Motor neuron (in vitro differentiated cells): ENCODE results near the gene CADM3. TPM values are rescaled to one million over a fixed set of nuclear protein-coding genes. Genes with fewer than 3 reads are reported as not detected.

Experiments
- ATAC-seq, 8 experiments: fragments of 200-7000 bp; cut with Tn5 transposase; replicated peaks in 6 of 8; 2 replicates each; pipeline ENCODE4 v1.8.0; 2021; ENCODE audit warnings: mild to moderate bottlenecking in 8 of 8, moderate library complexity in 8 of 8
- H3K27ac ChIP-seq, 2 donors: fragments of 250-450 bp; sonication (Bioruptor Pico); 2 replicates each; pipeline ENCODE4 v1.9.0; 2021; ENCODE audit warnings: antibody characterized with exemption in 2 of 2, mild to moderate bottlenecking in 2 of 2, moderate library complexity in 1 of 2
- H3K4me1 ChIP-seq, 2 donors: fragments of 250-450 bp; sonication (Bioruptor Pico); replicated peaks in 1 of 2; 2 replicates each; pipeline ENCODE4 v1.6.1; 2021; ENCODE audit warnings: antibody characterized with exemption in 2 of 2, mild to moderate bottlenecking in 2 of 2, moderate library complexity in 1 of 2
- H3K4me3 ChIP-seq, 5 donors: fragments of 250-450 bp; sonication (Bioruptor Pico); 2 replicates each; pipeline ENCODE4 v1.9.0; 2021; ENCODE audit warnings: antibody characterized with exemption in 5 of 5, mild to moderate bottlenecking in 5 of 5, moderate library complexity in 4 of 5
- WGBS, 10 experiments: fragments of 450-650 bp; shearing (Covaris generic); methylation state at CpG; one replicate each; pipeline ENCODE4 v1.0.0; 2022; 5-methylcytosine and 5-hydroxymethylcytosine counted together
- in situ Hi-C, 9 experiments: fragments of 400-800 bp; cut with MboI; loops; one replicate each; pipeline ENCODE4 v1.15.0; 2021; ENCODE audit warnings: low sequenced_read_pairs in 9 of 9, low pct_unique_long_range_greater_than_20kb in 2 of 9; ENCODE audit not compliant: unreplicated experiment in 9 of 9
- total RNA-seq, 8 experiments: library from RNA; unstranded; fragments of 300-600 nt; gene quantifications; 2 replicates each; pipeline versions ENCODE4 v1.2.3 to v1.2.4, GENCODE V29; 2022

CADM3 gene
- total RNA-seq, 8 experiments from 2014 or later, result 0.14 to 221 (median 110) TPM

DNA sequence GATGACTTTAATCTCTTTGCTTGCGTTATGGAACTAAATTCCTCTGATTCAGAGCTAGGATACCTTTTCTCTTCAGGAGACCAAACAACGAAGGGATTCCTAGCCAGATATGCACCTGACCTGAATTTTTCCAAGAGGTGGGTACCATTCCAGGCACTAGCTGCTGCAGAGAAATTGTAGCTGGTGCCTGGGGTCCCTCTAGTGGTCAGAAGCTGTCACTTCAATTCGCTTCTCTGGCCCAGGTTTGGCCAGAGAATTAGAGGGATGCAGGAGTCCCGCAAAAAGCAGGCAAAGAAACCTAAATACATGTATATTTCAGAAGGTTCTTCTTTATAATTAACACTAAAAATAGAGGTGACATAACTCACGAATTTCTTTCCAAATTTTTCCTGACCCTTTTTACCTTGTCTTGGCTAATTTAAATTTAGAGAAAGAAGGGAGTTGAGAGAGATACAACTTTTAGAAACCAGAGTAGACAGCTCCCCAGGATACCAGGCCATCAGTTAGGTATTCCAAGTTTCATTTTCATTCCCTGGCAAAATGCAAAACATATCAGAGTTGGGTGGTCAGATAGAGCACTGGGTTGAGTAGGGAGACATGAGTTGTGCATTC is 42.8 kb downstream of the CADM3 start:
- ATAC-seq, result peak; percentile 53 to 85 (median 69)
- Histone ChIP-seq H3K27ac (no peak overlapping the region), H3K4me3 (no peak overlapping the region), H3K4me1 (no peaks in the 10 kb centered on the region)
- in situ Hi-C loops, result loop anchor here in 2 of 9 experiments (5.0 to 10.0 kb wide), 2 partner anchors 52 to 59 kb away; no protein-coding TSS in a partner anchor
- WGBS, 10 experiments, result 0 to 13% (median 3%) methylated on average over 2 to 5 of the region's 5 CpGs; no CpG with 5 or more reads in 2 of the 10 experiments

DNA sequence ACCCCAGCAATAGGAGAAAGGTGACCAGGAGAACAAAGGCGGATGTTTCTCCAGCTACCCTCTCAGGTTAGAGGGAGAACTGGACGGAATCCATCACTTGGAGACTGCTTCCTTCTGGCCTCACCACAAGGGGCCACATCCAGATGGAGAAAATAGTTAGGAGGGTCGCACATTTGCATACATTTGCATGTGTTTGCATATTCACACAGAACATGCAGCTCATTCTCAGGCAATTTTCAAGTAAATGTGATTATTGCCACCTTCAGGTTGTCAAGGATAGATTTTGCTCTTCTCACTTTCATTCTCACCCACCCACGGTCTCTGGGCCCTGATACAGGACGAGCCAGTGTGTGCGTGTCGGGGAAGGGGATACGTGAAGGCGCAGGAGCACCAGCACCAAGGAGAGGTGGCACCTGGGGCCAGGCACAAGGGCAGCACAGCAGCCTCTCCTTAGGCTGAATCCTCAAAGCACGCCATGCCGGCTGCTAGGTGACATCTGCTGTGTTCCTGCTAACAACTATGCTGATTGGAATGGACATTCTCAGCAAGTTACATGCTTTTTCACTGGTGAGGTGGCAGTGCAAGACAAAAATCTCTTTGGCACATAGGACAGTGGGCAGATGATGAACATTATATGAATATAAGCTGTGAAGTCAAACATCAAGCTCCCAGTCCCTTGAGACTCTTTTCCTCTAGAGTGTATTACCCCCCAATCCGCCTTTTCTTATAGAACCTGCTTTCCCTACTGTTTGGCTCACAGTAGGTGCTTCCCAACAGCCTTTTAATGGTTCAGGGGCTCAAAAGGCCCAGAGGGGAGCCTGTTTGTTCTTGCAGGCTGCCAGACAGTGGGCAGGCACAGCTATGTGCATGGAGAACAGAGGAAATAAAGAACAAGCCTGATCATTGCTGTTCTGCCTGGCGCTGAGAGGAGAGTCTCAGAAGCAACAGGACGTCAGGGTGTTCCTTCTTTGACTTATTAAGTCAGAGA is 47.5 kb downstream of the CADM3 start:
- Histone ChIP-seq H3K4me3 (no peak overlapping the region), H3K27ac (no peak overlapping the region), H3K4me1 (no peaks in the 10 kb centered on the region)
- 0 to 89% (median 61%) methylated on average over 2 to 12 of the region's 14 CpGs for WGBS, 10 experiments
- in situ Hi-C loops, result loop anchor here in 1 of 9 experiments (10.0 kb wide), 1 partner anchor 64 kb away; no protein-coding TSS in a partner anchor
- ATAC-seq, result peak in 1 of 8 experiments; percentile 66

DNA sequence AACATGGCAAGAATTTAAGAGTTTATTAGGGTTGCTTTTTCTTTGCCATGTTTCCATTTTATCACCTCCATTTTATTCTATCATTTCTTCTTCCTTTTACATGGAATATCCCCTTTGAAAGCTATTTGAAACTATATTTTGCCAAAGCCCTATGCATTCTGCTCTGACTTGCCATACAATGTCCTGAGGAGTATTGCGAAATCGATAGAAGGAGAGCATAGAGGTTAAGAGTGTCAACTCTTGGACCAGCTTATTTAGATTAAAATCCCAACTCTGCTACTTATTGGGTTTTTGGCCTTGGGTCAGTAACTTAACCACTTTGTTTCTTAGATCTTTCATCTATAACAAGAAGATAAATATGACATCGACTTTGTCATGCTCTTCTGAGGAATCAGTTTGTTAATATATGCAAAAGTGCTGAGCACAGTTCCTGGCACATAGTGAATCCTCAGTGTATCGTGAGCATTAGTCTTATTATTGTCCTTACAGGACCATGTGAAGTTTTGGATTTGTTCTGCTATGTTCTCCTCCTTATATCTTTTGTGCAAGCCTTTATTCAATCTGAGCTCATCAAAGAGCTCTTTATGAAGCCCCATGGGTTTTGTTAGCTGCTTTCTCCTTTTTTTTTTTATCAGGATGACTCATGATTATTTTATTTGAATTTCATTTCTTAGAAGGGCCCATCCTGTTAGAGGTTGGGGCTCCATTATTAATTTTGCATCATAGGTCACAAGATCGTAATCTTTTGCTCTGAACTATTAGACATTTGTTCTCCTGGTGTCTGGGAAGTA is 50.9 kb downstream of the CADM3 start:
- H3K27ac ChIP-seq, result no peak overlapping the region
- 40 to 100% (median 86%) methylated on average over 2 to 5 of the region's 5 CpGs for WGBS, 10 experiments
- no peaks in the 10 kb centered on the region for H3K4me1 ChIP-seq
- in situ Hi-C loops, result loop anchor here in 1 of 9 experiments (10.0 kb wide), 1 partner anchor 57 kb away; no protein-coding TSS in a partner anchor
- no peak overlapping the region for H3K4me3 ChIP-seq
- no peak for ATAC-seq

DNA sequence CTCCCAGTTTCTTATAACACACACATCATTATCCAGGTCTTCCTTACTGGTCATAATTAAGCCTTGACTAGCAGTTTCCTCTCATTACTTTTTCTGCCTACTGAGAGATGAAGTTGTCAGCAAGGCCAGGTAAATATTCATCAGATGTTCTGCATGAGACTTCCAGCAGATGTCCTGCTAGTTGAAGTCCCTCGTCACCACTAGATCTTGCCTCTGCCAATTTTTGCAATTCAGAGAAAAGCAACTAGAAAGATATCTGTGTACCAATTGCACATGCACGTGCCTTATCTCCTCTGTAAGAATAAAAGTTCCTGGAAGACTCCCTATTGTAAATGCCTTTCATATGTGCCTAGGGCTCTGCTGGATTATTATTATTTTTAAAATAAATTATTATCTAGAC is 51.6 kb downstream of the CADM3 start:
- no peak overlapping the region for H3K4me3 ChIP-seq
- no peak for ATAC-seq
- H3K4me1 ChIP-seq, result no peaks in the 10 kb centered on the region
- H3K27ac ChIP-seq, result no peak overlapping the region
- in situ Hi-C loops, result loop anchor here in 1 of 9 experiments (10.0 kb wide), 1 partner anchor 58 kb away; no protein-coding TSS in a partner anchor
- 0 to 90% (median 78%) methylated on average over 1 to 2 of the region's 2 CpGs; no CpG with 5 or more reads in 1 of the 10 experiments for WGBS, 10 experiments

DNA sequence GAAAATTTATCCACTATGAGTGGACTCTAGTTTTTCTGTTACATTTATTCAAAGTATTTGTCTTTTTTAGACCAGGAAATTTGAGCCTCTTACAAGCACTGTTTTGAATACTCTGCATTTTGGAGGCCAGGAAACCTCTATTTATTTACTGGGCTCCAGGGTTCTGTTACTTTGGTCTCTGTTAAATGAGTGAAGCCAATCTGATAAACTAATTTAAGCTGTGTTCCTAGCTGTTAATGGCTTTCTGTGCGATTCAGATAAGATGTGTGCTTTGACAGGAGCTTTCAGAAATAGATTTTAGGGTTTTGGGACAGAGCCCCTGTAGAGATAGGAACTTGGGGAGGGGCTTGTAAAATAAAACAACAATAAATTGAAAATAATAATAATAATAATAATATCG is 57.1 kb downstream of the CADM3 start:
- Histone ChIP-seq H3K4me3 (no peak overlapping the region), H3K4me1 (no peaks in the 10 kb centered on the region), H3K27ac (no peak overlapping the region)
- ATAC-seq, result no peak
- WGBS, 10 experiments, result 40 to 100% (median 100%) methylated on average over 1 to 2 of the region's 2 CpGs; no CpG with 5 or more reads in 2 of the 10 experiments
- in situ Hi-C loops, result loop anchor here in 1 of 9 experiments (10.0 kb wide), 1 partner anchor 64 kb away; no protein-coding TSS in a partner anchor

DNA sequence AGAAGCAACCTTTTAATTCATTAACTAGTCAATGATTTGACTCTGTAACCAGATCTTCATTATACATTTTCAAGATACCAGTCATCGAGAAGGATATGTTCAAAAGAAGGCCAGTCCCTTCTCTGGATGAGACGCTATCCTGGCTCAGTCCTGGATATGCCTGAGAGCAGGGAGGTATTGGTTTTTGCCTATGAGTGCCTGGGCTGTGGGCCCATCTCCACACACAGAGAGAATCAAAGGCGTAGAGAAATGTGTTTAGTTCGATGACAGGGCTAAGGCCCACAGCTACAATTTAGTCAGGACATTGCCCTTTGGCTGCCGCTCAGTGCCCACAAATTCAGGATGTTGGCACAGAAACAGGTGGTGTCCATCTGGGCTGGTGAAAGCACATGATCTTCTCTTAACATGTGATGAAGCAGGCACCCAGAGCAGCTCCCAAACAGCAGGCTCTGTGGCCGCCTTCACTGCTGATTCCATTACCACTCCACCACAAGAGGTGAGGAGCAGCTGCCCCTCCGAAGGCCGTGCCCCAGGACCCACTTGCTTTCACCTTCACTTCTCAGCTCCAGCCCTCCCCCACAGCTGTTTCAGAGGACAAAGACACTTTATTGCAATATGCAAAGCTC is 58.0 kb downstream of the CADM3 start:
- peak in 4 of 8 experiments; percentile 16 to 90 (median 54) for ATAC-seq

DNA sequence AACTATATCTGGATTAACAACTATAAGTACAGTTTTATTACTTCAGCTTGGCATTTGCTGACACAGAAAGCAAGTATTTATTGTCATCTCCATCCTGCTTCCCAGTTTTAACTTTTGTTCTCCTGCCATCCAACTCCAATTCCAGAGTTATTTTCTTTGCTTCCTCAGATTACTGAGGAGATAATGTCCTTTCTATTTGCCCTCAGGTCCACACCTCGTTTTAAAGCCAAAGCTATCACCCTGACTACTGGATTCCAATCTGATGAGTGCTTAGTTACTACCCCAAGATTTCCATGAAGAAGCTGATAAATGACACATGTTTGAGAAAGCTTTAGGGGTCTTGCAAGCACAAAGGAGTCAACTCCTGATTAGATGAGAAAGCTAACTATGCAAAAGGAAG is 58.5 kb downstream of the CADM3 start:
- no peak overlapping the region for H3K4me3 ChIP-seq
- no peaks in the 10 kb centered on the region for H3K4me1 ChIP-seq
- peak in 4 of 8 experiments; percentile 34 to 68 (median 42) for ATAC-seq
- 0 to 60% (median 33%) methylated on average over 1 of the region's 1 CpG; no CpG with 5 or more reads in 3 of the 10 experiments for WGBS, 10 experiments
- in situ Hi-C loops, result loop anchor here in 1 of 9 experiments (10.0 kb wide), 1 partner anchor 65 kb away; no protein-coding TSS in a partner anchor
- H3K27ac ChIP-seq, result no peak overlapping the region

More for the DNA sequence above, 58.0 kb downstream of the CADM3 start:
- Histone ChIP-seq H3K4me1 (no peaks in the 10 kb centered on the region), H3K4me3 (no peak overlapping the region), H3K27ac (no peak overlapping the region)
- WGBS, 10 experiments, result 3 to 100% (median 56%) methylated on average over 2 to 8 of the region's 8 CpGs; no CpG with 5 or more reads in 2 of the 10 experiments
- in situ Hi-C loops, result loop anchor here in 1 of 9 experiments (10.0 kb wide), 1 partner anchor 65 kb away; no protein-coding TSS in a partner anchor

DNA sequence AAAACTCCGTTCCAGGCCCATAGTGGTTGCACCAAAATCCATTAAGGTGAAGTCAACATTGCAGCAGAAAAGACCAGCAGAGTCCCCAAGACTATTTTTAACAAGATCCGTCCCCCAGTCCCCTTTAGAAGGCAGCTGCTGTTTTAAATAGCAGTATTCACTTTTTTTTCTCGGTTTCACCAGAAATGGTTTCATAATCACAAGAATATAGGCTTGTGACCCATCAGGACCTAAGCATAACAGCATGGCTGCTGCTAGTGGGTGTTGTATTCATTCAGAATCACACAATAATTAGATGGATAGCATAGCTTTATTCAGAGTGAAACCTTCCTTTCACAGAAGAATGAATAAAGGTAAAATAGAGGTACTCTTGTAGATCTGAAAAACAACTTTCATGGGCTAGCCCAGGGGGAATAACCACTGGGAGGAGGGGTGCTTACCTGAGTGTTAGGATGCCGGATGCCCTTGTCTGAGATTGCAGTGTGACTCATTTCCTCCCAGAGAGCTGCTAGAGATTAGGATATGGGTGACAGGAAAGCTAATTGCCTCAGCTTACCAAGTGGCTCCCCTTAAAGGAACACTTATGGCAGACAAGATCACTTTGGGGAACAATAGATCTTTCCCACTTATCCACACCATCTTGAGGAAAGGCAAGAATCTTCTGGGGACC is 68.3 kb downstream of the CADM3 start:
- no peak for ATAC-seq
- in situ Hi-C loops, result no loop called here
- 0 to 86% (median 57%) methylated on average over 1 to 4 of the region's 4 CpGs for WGBS, 10 experiments
- Histone ChIP-seq H3K27ac (no peak overlapping the region), H3K4me3 (no peak overlapping the region), H3K4me1 (no peaks in the 10 kb centered on the region)

DNA sequence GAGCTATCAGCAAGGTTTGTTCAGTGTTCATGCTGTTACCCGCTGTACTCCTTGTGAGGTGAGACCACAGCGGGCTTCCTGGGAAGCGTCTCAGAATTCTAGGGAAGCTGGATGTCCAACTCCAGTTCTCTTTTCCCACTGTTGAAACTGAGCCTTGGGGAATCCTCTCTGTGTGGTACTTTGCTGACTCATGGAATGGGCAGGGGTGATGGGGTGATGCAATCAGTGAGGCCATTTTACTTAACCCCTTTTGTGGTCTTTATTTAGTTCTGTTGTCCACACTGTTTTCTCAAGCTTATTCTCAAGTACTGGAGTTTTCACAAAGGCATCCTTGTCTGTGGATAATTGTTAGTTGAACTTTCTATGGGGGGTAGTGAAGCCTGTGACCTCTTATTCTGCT is 75.9 kb downstream of the CADM3 start:
- Histone ChIP-seq H3K4me1 (no peaks in the 10 kb centered on the region), H3K27ac (no peak overlapping the region), H3K4me3 (no peak overlapping the region)
- WGBS, 10 experiments, result 17 to 100% (median 60%) methylated on average over 1 to 3 of the region's 3 CpGs; no CpG with 5 or more reads in 5 of the 10 experiments
- in situ Hi-C loops, result no loop called here
- ATAC-seq, result no peak

DNA sequence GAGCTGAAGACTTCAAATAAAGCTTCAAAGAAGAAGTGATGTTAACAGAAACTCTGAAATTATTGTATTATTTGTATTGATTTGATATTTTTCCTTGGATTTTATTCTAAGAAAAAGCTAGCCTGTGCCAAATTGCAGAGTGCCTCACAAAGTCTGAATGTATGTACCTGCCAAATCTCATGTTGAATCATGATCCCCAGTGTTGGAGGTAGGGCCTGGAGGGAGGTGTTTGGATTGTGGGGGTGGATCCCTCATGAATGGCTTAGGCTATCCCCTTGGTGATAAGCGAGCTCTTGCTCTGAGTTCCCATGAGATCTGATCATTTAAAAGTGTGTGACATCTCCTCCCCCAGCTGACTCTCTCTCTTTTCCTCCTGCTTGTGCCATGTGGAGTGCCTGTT is 76.9 kb downstream of the CADM3 start:
- no peak for ATAC-seq
- Histone ChIP-seq H3K4me1 (no peaks in the 10 kb centered on the region), H3K4me3 (no peak overlapping the region), H3K27ac (no peak overlapping the region)
- 0 to 80% (median 44%) methylated on average over 1 of the region's 1 CpG; no CpG with 5 or more reads in 2 of the 10 experiments for WGBS, 10 experiments
- in situ Hi-C loops, result no loop called here

DNA sequence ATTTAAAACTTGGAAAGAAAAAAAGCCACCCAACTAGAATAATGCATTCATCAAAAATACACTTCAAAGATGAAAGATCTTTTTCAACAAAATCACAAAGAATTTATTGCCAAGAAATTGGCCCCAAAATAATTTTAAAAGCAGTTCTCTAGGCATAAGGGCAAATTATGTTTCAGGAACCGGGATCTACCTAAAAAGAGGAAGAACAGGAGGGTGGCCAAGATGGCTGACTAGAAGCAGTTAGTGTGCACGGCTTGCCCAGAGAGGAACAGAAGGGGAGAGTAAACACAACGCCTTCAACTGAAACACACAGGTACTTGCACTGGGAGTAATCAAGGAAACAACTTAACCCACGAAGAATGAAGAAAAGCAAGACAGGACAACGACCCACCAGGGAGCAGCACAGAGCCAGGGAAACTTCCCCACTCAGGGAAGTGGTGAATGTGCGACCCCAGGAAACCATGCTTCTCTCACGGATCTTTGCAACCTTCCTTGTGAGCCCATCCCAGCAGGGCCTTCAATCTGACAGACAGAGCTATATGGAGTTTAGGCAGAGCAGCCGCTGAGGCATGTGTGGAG is 79.3 kb downstream of the CADM3 start:
- Histone ChIP-seq H3K27ac (no peak overlapping the region), H3K4me3 (no peak overlapping the region), H3K4me1 (no peaks in the 10 kb centered on the region)
- in situ Hi-C loops, result no loop called here
- ATAC-seq, result no peak
- WGBS, 10 experiments, result 9 to 90% (median 65%) methylated on average over 2 to 8 of the region's 8 CpGs
